Transverse colon (tissue), 4 donors: ENCODE measurements around the gene EID3. TPM values are rescaled to one million over a fixed set of nuclear protein-coding genes. Genes with fewer than 3 reads are reported as not detected.
"Not testable (repeated sequence)": the region's sequence is repeated elsewhere in the genome, so short reads cannot be mapped to it uniquely, and the experiment has no call there.

Experiments used
- DNase-seq: peaks from one replicate; pipeline ENCODE4 v3.0.0-alpha.2; 2019
- H3K27ac ChIP-seq, 4 donors: fragments of 200-600 bp; sonication (generic); 2 replicates each; pipeline ENCODE4 v1.5.1; 2016 to 2018; ENCODE audit warnings: inconsistent platforms in 4 of 4
- H3K27me3 ChIP-seq: fragments of 200-600 bp; sonication (generic); 2 replicates; pipeline ENCODE4 v1.5.1; 2017; ENCODE audit warnings: inconsistent platforms
- H3K36me3 ChIP-seq, 4 donors: fragments of 200-600 bp; sonication (generic); 2 replicates each; pipeline ENCODE4 v1.5.1; 2017 to 2019; ENCODE audit warnings: inconsistent platforms in 4 of 4
- H3K4me1 ChIP-seq, 4 donors: fragments of 200-600 bp; sonication (generic); 2 replicates each; pipeline ENCODE4 v1.5.1; 2017 to 2020; ENCODE audit warnings: inconsistent platforms in 4 of 4
- H3K4me3 ChIP-seq, 4 donors: fragments of 200-600 bp; sonication (generic); 1 replicate in 1 of 4; 2 replicates in 3 of 4; pipeline versions ENCODE4 v1.5.1 to v1.6.1; 2017 to 2019; ENCODE audit warnings: inconsistent platforms in 4 of 4
- H3K9me3 ChIP-seq, 2 donors: fragments of 200-600 bp; sonication (generic); 2 replicates each; pipeline ENCODE4 v1.5.1; 2017 to 2019; ENCODE audit warnings: inconsistent platforms in 2 of 2
- CTCF ChIP-seq, 5 experiments: fragments of 200-600 bp in 3 of 5; fragments of 450-650 bp in 2 of 5; sonication (generic) in 3 of 5; IDR thresholded peaks; 1 replicate in 2 of 5; 2 replicates in 3 of 5; pipeline ENCODE4 v1.5.1; 2016 to 2017; ENCODE audit warnings: antibody characterized with exemption in 5 of 5, inconsistent platforms in 3 of 5, mild to moderate bottlenecking in 2 of 5, moderate library complexity in 1 of 5
- EP300 ChIP-seq: sonication (generic); formaldehyde crosslinking; IDR thresholded peaks from one replicate; pipeline ENCODE4 v1.6.1; 2017; ENCODE audit warnings: antibody characterized with exemption, low read depth
- POLR2A ChIP-seq: fragments of 450-650 bp; IDR thresholded peaks from one replicate; pipeline ENCODE4 v1.6.1; 2016; ENCODE audit warnings: antibody characterized with exemption, mild to moderate bottlenecking, moderate library complexity
- POLR2AphosphoS5 ChIP-seq, 3 donors: sonication (generic); formaldehyde crosslinking; IDR thresholded peaks; one replicate each; pipeline ENCODE4 v1.6.1; 2016; ENCODE audit warnings: antibody characterized with exemption in 3 of 3
- WGBS, 2 donors: methylation state at CpG; one replicate each; pipeline ENCODE4 v1.1.5; 2018; ENCODE audit warnings: low coverage in 1 of 2; 5-methylcytosine and 5-hydroxymethylcytosine counted together
- in situ Hi-C, 4 donors: fragments of 200-750 bp; cut with MboI; loops; one replicate each; pipeline versions ENCODE4 v1.15.0 to v1.15.1; 2017; ENCODE audit warnings: low sequenced_read_pairs in 3 of 4, low pct_ligation_motif_present in 1 of 4, low pct_unique_long_range_greater_than_20kb in 1 of 4
- intact Hi-C: fragments of 100-400 bp; cut with DNase I; formaldehyde crosslinking; loops from one replicate; pipeline ENCODE4 v1.15.1; 2023; ENCODE audit warnings: low total_unique reads
- total RNA-seq, 4 donors: library from RNA; depleted of rRNA; stranded (reverse); fragments of >200 nt; gene quantifications; one replicate each; pipeline ENCODE4 v1.1.0, GENCODE V29; 2016

EID3 gene
- total RNA-seq, 4 donors from 2014 or later = 4.9 to 50.0 (median 14.3) TPM

- Histone ChIP-seq H3K36me3 (peaks cover 0 to 69% (median 35%) of the 10 kb centered on the region in 4 donors), H3K27ac (no peak overlapping the region), H3K4me1 (no peaks in the 10 kb centered on the region), H3K27me3 (no peaks in the 10 kb centered on the region), H3K9me3 (no peaks in the 10 kb centered on the region), H3K4me3 (no peak overlapping the region)
- 93 to 100% methylated on average over 1 of the region's 1 CpG for WGBS, 2 donors
- DNase-seq = no peak
- in situ Hi-C loops (no loop called here), intact Hi-C loops (no loop called here)
- no peak for TF ChIP-seq POLR2A
- no peak for TF ChIP-seq POLR2AphosphoS5 (IDR thresholded peaks at IDR 0.05)
- no peak for TF ChIP-seq CTCF (IDR thresholded peaks at IDR 0.05)
- TF ChIP-seq EP300 = no peak
Observed at GRCh38 chr12:104319028-104319427, 15.5 kb downstream of the EID3 start.

- DNase-seq = no peak
- intact Hi-C loops (no loop called here), in situ Hi-C loops (no loop called here)
- no peak for TF ChIP-seq CTCF (IDR thresholded peaks at IDR 0.05)
- no peak for TF ChIP-seq POLR2A
- no peak for TF ChIP-seq EP300
- TF ChIP-seq POLR2AphosphoS5 (IDR thresholded peaks at IDR 0.05) = no peak
- Histone ChIP-seq H3K27ac (no peak overlapping the region), H3K4me1 (no peaks in the 10 kb centered on the region), H3K9me3 (no peaks in the 10 kb centered on the region), H3K4me3 (no peak overlapping the region), H3K27me3 (no peaks in the 10 kb centered on the region), H3K36me3 (peaks cover 0 to 70% (median 36%) of the 10 kb centered on the region in 4 donors)
- 80 to 97% methylated on average over 1 of the region's 1 CpG for WGBS, 2 donors
Observed at GRCh38 chr12:104319918-104320626, 16.5 kb downstream of the EID3 start.

GRCh38 chr12:104320627-104321024 is 17.1 kb downstream of the EID3 start:
- in situ Hi-C loops (no loop called here), intact Hi-C loops (no loop called here)
- Histone ChIP-seq H3K36me3 (peaks cover 0 to 68% (median 37%) of the 10 kb centered on the region in 4 donors), H3K9me3 (no peaks in the 10 kb centered on the region), H3K4me1 (no peaks in the 10 kb centered on the region), H3K27me3 (no peaks in the 10 kb centered on the region), H3K4me3 (no peak overlapping the region), H3K27ac (no peak overlapping the region)
- DNase-seq = no peak
- TF ChIP-seq POLR2AphosphoS5 (IDR thresholded peaks at IDR 0.05) = no peak
- TF ChIP-seq EP300 = no peak
- no peak for TF ChIP-seq POLR2A
- no peak for TF ChIP-seq CTCF (IDR thresholded peaks at IDR 0.05)

GRCh38 chr12:104321949-104322348 is 18.4 kb downstream of the EID3 start:
- in situ Hi-C loops (no loop called here), intact Hi-C loops (no loop called here)
- Histone ChIP-seq H3K4me1 (no peaks in the 10 kb centered on the region), H3K9me3 (no peaks in the 10 kb centered on the region), H3K36me3 (peaks cover 0 to 70% (median 36%) of the 10 kb centered on the region in 4 donors), H3K4me3 (no peak overlapping the region), H3K27me3 (no peaks in the 10 kb centered on the region), H3K27ac (no peak overlapping the region)
- DNase-seq = no peak
- TF ChIP-seq CTCF (IDR thresholded peaks at IDR 0.05) (no peak), EP300 (no peak), POLR2A (no peak), POLR2AphosphoS5 (IDR thresholded peaks at IDR 0.05) (no peak)
- WGBS, 2 donors = 96 to 100% methylated on average over 1 of the region's 1 CpG

- peaks cover 0 to 74% (median 37%) of the 10 kb centered on the region in 4 donors for H3K36me3 ChIP-seq
- 97% methylated on average over 2 of the region's 2 CpGs; no CpG with 5 or more reads in 1 of the 2 donors for WGBS, 2 donors
- intact Hi-C loops, H3K27ac ChIP-seq, H3K4me1 ChIP-seq, DNase-seq, in situ Hi-C loops, H3K27me3 ChIP-seq, H3K4me3 ChIP-seq, H3K9me3 ChIP-seq: not testable (repeated sequence)
Observed at GRCh38 chr12:104322533-104322932, 19.0 kb downstream of the EID3 start.
